Uterus (tissue), 2 donors: ENCODE measurements around the gene SECTM1.

Experiments
- CTCF ChIP-seq, 4 experiments: fragments of 200-600 bp in 2 of 4; fragments of 450-650 bp in 2 of 4; sonication (generic) in 2 of 4; IDR thresholded peaks; one replicate each; pipeline ENCODE4 v1.5.1; 2016 to 2019; ENCODE audit warnings: antibody characterized with exemption in 4 of 4, mild to moderate bottlenecking in 2 of 4, moderate library complexity in 1 of 4
- POLR2A ChIP-seq, 2 donors: fragments of 450-650 bp; IDR thresholded peaks; one replicate each; pipeline ENCODE4 v1.6.1; 2016; ENCODE audit warnings: antibody characterized with exemption in 2 of 2, mild to moderate bottlenecking in 1 of 2, moderate library complexity in 1 of 2

- TF ChIP-seq CTCF (IDR thresholded peaks at IDR 0.05): no peak
- TF ChIP-seq POLR2A (IDR thresholded peaks at IDR 0.05): no peak
Observed at GRCh38 chr17:82283208-82283749, 50.3 kb downstream of the SECTM1 start.
